ENCODE data around the gene BBS2.

- TF ChIP-seq CTCF (IDR thresholded peaks at IDR 0.05) (no peak), POLR2A (IDR thresholded peaks at IDR 0.05) (no peak)
Observed at GRCh38 chr16:56512025-56512424, 7.8 kb downstream of the BBS2 start.

Measured in tibial nerve (tissue), 3 donors.